OCI-LY7 (cell line): ENCODE measurements around the gene MAOB. TPM values are rescaled to one million over a fixed set of nuclear protein-coding genes. Genes with fewer than 3 reads are reported as not detected.
"Not testable (repeated sequence)": the region's sequence is repeated elsewhere in the genome, so short reads cannot be mapped to it uniquely, and the experiment has no call there.

ENCODE experiments used
- BruUV-seq: library from RNA; stranded (reverse); fragments of 400-500 nt; replicated peaks from 2 replicates; lab custom pipeline; 2021; lab: Mats Ljungman, UMichigan
- CTCF ChIA-PET: fragments of 300-600 bp; sonication (Branson Sonifier 250); formaldehyde crosslinking; loops from one replicate; lab custom pipeline; 2022; ENCODE audit warnings: antibody characterized with exemption; ENCODE audit not compliant: unreplicated experiment; lab: Charles Lee
- POLR2A ChIA-PET: fragments of 300-600 bp; sonication (Branson Sonifier 250); formaldehyde crosslinking; loops from one replicate; lab custom pipeline; 2022; ENCODE audit warnings: antibody characterized with exemption; lab: Charles Lee
- DNase-seq: peaks from one replicate; pipeline ENCODE4 v3.0.0-alpha.2; 2015; ENCODE audit warnings: low spot score
- H2AFZ ChIP-seq: fragments of 200-600 bp; sonication (generic), shearing (Covaris generic); 2 replicates; pipeline ENCODE4 v1.6.1; 2014; ENCODE audit warnings: mild to moderate bottlenecking, antibody characterized with exemption, low read length, moderate library complexity
- H3K27ac ChIP-seq: fragments of 200-600 bp; sonication (generic); 2 replicates; pipeline ENCODE4 v1.5.1; 2014; ENCODE audit warnings: mixed run types, low read depth, mild to moderate bottlenecking, moderate library complexity, low read length, inconsistent platforms; ENCODE audit not compliant: poor library complexity, severe bottlenecking
- H3K36me3 ChIP-seq: fragments of 200-600 bp; sonication (generic); 2 replicates; pipeline ENCODE4 v1.6.1; 2014; ENCODE audit warnings: mild to moderate bottlenecking, antibody characterized with exemption, low read length, moderate library complexity, mixed read lengths; ENCODE audit not compliant: insufficient read depth
- H3K4me1 ChIP-seq: fragments of 200-600 bp; sonication (generic); 2 replicates; pipeline ENCODE4 v1.5.1; 2014; ENCODE audit warnings: mild to moderate bottlenecking, low read length; ENCODE audit not compliant: insufficient read depth, poor library complexity, severe bottlenecking
- H3K4me2 ChIP-seq: fragments of 200-600 bp; sonication (generic); 2 replicates; pipeline ENCODE4 v1.6.1; 2014; ENCODE audit warnings: mild to moderate bottlenecking, low read length
- H3K4me3 ChIP-seq: fragments of 200-600 bp; sonication (generic); 2 replicates; pipeline ENCODE4 v1.5.1; 2014; ENCODE audit warnings: mild to moderate bottlenecking, low read depth, low read length; ENCODE audit not compliant: poor library complexity, severe bottlenecking
- H3K79me2 ChIP-seq: fragments of 200-600 bp; sonication (generic); 2 replicates; pipeline ENCODE4 v1.6.1; 2016; ENCODE audit warnings: low read depth, mild to moderate bottlenecking, low read length, moderate library complexity, mixed read lengths; ENCODE audit not compliant: insufficient read depth
- H3K9me2 ChIP-seq: fragments of 200-600 bp; sonication (generic); 2 replicates; pipeline ENCODE4 v1.6.1; 2016; ENCODE audit warnings: mild to moderate bottlenecking, low read length, mixed read lengths; ENCODE audit not compliant: insufficient read depth
- H3K9me3 ChIP-seq: fragments of 200-600 bp; sonication (generic); 2 replicates; pipeline ENCODE4 v1.6.1; 2014; ENCODE audit warnings: mild to moderate bottlenecking, mixed run types, low read length, mixed read lengths
- H4K20me1 ChIP-seq: fragments of 200-600 bp; sonication (generic); 2 replicates; pipeline ENCODE4 v1.6.1; 2014; ENCODE audit warnings: mild to moderate bottlenecking, antibody characterized with exemption, low read length, moderate library complexity, mixed read lengths; ENCODE audit not compliant: insufficient read depth
- CTCF ChIP-seq: fragments of 200-600 bp; sonication (generic); conservative IDR thresholded peaks from 2 replicates; pipeline ENCODE4 v1.5.1; 2014; ENCODE audit warnings: mild to moderate bottlenecking, antibody characterized with exemption, low read length, moderate library complexity, mixed read lengths
- EZH2phosphoT487 ChIP-seq: fragments of 200-600 bp; sonication (generic); IDR thresholded peaks from 2 replicates; pipeline ENCODE4 v1.6.1; 2018; ENCODE audit warnings: low read depth, borderline replicate concordance, mild to moderate bottlenecking, mixed run types, antibody characterized with exemption, low read length, moderate library complexity, mixed read lengths
- intact Hi-C: fragments of 100-400 bp; cut with micrococcal nuclease; formaldehyde crosslinking; loops from one replicate; pipeline ENCODE4 v1.10.0; 2022; ENCODE audit not compliant: unreplicated experiment
- total RNA-seq, 2 experiments: library from RNA; depleted of rRNA in 1 of 2; stranded (reverse); fragments of >200 nt in 1 of 2; shearing (Covaris generic) in 1 of 2; gene quantifications; 2 replicates each; pipeline ENCODE4 v1.2.3, GENCODE V29; 2014 to 2022

The MAOB gene
- total RNA-seq, 2 experiments from 2014 or later, result not detected

GRCh38 chrX:43728002-43728401 lies 154.2 kb downstream of the MAOB start:
- H3K4me2 ChIP-seq, result no peak overlapping the region
- H3K27ac ChIP-seq, result no peak overlapping the region
- no peaks in the 10 kb centered on the region for H3K79me2 ChIP-seq
- H2AFZ ChIP-seq, result no peak overlapping the region
- no peaks in the 10 kb centered on the region for H3K9me2 ChIP-seq
- TF ChIP-seq CTCF, result no peak
- ChIA-PET POLR2A (no interaction called here), CTCF (no interaction called here)
- no peaks in the 10 kb centered on the region for H3K4me1 ChIP-seq
- H4K20me1 ChIP-seq, result no peaks in the 10 kb centered on the region
- no peak for DNase-seq
- no peaks in the 10 kb centered on the region for H3K36me3 ChIP-seq
- no peaks in the 10 kb centered on the region for H3K9me3 ChIP-seq
- H3K4me3 ChIP-seq, result no peak overlapping the region
- intact Hi-C loops, result no loop called here
- no TSS peak for BruUV-seq

- H3K79me2 ChIP-seq, H4K20me1 ChIP-seq, intact Hi-C loops, H3K27ac ChIP-seq, BruUV-seq, POLR2A ChIA-PET, H3K9me3 ChIP-seq, H3K4me1 ChIP-seq, H3K36me3 ChIP-seq, CTCF ChIA-PET, H3K9me2 ChIP-seq, DNase-seq, H3K4me3 ChIP-seq, H2AFZ ChIP-seq, H3K4me2 ChIP-seq: not testable (repeated sequence)
Measured at GRCh38 chrX:43727254-43727653, 155.0 kb downstream of the MAOB start.

GRCh38 chrX:43725227-43725626 lies 157.0 kb downstream of the MAOB start:
- CTCF ChIA-PET, BruUV-seq, H3K4me2 ChIP-seq: not testable (repeated sequence)

GRCh38 chrX:43720961-43721360 lies 161.3 kb downstream of the MAOB start:
- Histone ChIP-seq H3K4me2 (no peak overlapping the region), H3K79me2 (no peaks in the 10 kb centered on the region), H4K20me1 (no peaks in the 10 kb centered on the region), H3K9me3 (no peaks in the 10 kb centered on the region), H3K9me2 (no peaks in the 10 kb centered on the region), H3K36me3 (no peaks in the 10 kb centered on the region), H2AFZ (no peak overlapping the region), H3K27ac (no peak overlapping the region), H3K4me1 (no peaks in the 10 kb centered on the region), H3K4me3 (no peak overlapping the region)
- ChIA-PET CTCF (no interaction called here), POLR2A (no interaction called here)
- TF ChIP-seq EZH2phosphoT487 (no peak), CTCF (no peak)
- BruUV-seq, result no TSS peak
- no peak for DNase-seq
- intact Hi-C loops, result no loop called here

More at GRCh38 chrX:43725227-43725626, 157.0 kb downstream of the MAOB start:
- H2AFZ ChIP-seq, H3K36me3 ChIP-seq, H3K27ac ChIP-seq, H3K4me3 ChIP-seq, H3K79me2 ChIP-seq, H3K9me3 ChIP-seq, H4K20me1 ChIP-seq, DNase-seq, intact Hi-C loops, H3K9me2 ChIP-seq, H3K4me1 ChIP-seq: not testable (repeated sequence)
- POLR2A ChIA-PET, result interaction anchor here (0.7 kb wide), 3 partner anchors 17 to 953 kb away, joined by 3 to 4 read pairs (median 3); no protein-coding TSS in a partner anchor
